Measurements from ENCODE around the gene FKBP5.

Gene FKBP5

GRCh38 chr6:35534407-35535170 lies 154.1 kb downstream of the FKBP5 start:
- peak; percentile 57 for DNase-seq

GRCh38 chr6:35533981-35534380 lies 154.7 kb downstream of the FKBP5 start:
- DNase-seq: no peak

GRCh38 chr6:35532126-35532525 lies 156.6 kb downstream of the FKBP5 start:
- DNase-seq: no peak

GRCh38 chr6:35524380-35525020 lies 164.2 kb downstream of the FKBP5 start:
- DNase-seq: no peak

All from islet precursor cell (in vitro differentiated cells).